GM12878 (cell line): ENCODE data around the gene PLP2. TPM values are rescaled to one million over a fixed set of nuclear protein-coding genes. Genes with fewer than 3 reads are reported as not detected.

ENCODE experiments used
- ATAC-seq: fragments of 200-7000 bp; cut with Tn5 transposase; 3 replicates; pipeline ENCODE4 v1.9.1; 2020; ENCODE audit warnings: mild to moderate bottlenecking, moderate library complexity
- BruUV-seq: library from RNA; stranded (reverse); fragments of 400-500 nt; replicated peaks from 2 replicates; lab custom pipeline; 2021; lab: Mats Ljungman, UMichigan
- CTCF ChIA-PET: fragments of 300-600 bp; sonication (Branson Sonifier 250); formaldehyde crosslinking; extraction: SDS; loops from one replicate; lab custom pipeline; 2021; ENCODE audit warnings: inconsistent platforms; lab: Yijun Ruan, JAX
- POLR2A ChIA-PET: fragments of 350-600 bp; formaldehyde crosslinking; extraction: SDS; loops from one replicate; lab custom pipeline; 2021; ENCODE audit warnings: inconsistent platforms; lab: Charles Lee
- RAD21 ChIA-PET: fragments of 300-600 bp; sonication (Branson Sonifier 250); formaldehyde crosslinking; loops from one replicate; lab custom pipeline; 2023; ENCODE audit warnings: antibody characterized with exemption; ENCODE audit not compliant: unreplicated experiment; lab: Charles Lee
- SMC1A ChIA-PET: fragments of 300-600 bp; sonication (Branson Sonifier 250); formaldehyde crosslinking; loops from one replicate; lab custom pipeline; 2023; ENCODE audit not compliant: unreplicated experiment, uncharacterized antibody; lab: Charles Lee
- DNase-seq: peaks from one replicate; pipeline ENCODE4 v3.0.0-alpha.2; 2011; ENCODE audit warnings: low read depth, low spot score
- FAIRE-seq: peaks from 3 replicates; lab custom pipeline; 2011; peaks lifted over from hg19 to GRCh38; lab: Jason Lieb, UNC
- H2AFZ ChIP-seq: 2 replicates; pipeline ENCODE4 v1.6.0; 2011; ENCODE audit warnings: low read depth, low read length, control low read depth; ENCODE audit not compliant: control insufficient read depth
- H3K27ac ChIP-seq: 2 replicates; pipeline ENCODE4 v1.5.1; 2011; ENCODE audit warnings: control low read depth; ENCODE audit not compliant: control insufficient read depth, insufficient read depth
- H3K27me3 ChIP-seq, 2 experiments: replicated peaks in 1 of 2; 2 replicates each; pipeline versions ENCODE4 v1.6.0 to v1.6.1; 2011; ENCODE audit warnings: low read length in 1 of 2; ENCODE audit not compliant: control insufficient read depth in 2 of 2, insufficient read depth in 2 of 2
- H3K36me3 ChIP-seq, 2 experiments: 2 replicates each; pipeline ENCODE4 v1.5.1; 2011; ENCODE audit warnings: low read length in 1 of 2; ENCODE audit not compliant: control insufficient read depth in 2 of 2, insufficient read depth in 2 of 2
- H3K4me1 ChIP-seq: 2 replicates; pipeline ENCODE4 v1.6.1; 2011; ENCODE audit warnings: mild to moderate bottlenecking, low read length, moderate library complexity, mixed read lengths; ENCODE audit not compliant: control insufficient read depth, insufficient read depth
- H3K4me2 ChIP-seq: 2 replicates; pipeline ENCODE4 v1.6.0; 2011; ENCODE audit warnings: control low read depth; ENCODE audit not compliant: control insufficient read depth, insufficient read depth
- H3K4me3 ChIP-seq: fragments of 200-600 bp; sonication (generic); 2 replicates; pipeline ENCODE4 v1.5.1; 2016
- H3K79me2 ChIP-seq: 2 replicates; pipeline ENCODE4 v1.6.0; 2011; ENCODE audit warnings: low read length; ENCODE audit not compliant: control insufficient read depth, insufficient read depth
- H3K9ac ChIP-seq: 2 replicates; pipeline ENCODE4 v1.8.0; 2011; ENCODE audit warnings: low read length, control low read depth, mixed read lengths; ENCODE audit not compliant: control insufficient read depth, insufficient read depth
- H3K9me3 ChIP-seq: replicated peaks from 3 replicates; pipeline ENCODE4 v1.5.1; 2011; ENCODE audit warnings: mild to moderate bottlenecking, low read length; ENCODE audit not compliant: control insufficient read depth, insufficient read depth
- H4K20me1 ChIP-seq: 2 replicates; pipeline ENCODE4 v1.6.0; 2011; ENCODE audit not compliant: control insufficient read depth, insufficient read depth
- BHLHE40 ChIP-seq, 2 experiments: fragments of 450-650 bp in 1 of 2; IDR thresholded peaks; 2 replicates each; pipeline ENCODE4 v1.6.1; 2011 to 2017; ENCODE audit warnings: low read depth in 2 of 2, borderline replicate concordance in 1 of 2, improper control_type of control experiment in 1 of 2, low read length in 1 of 2, mild to moderate bottlenecking in 1 of 2
- CREM ChIP-seq: IDR thresholded peaks from 2 replicates; pipeline ENCODE4 v1.6.1; 2014; ENCODE audit warnings: antibody characterized with exemption, low read depth
- FOS ChIP-seq: IDR thresholded peaks from 3 replicates; pipeline ENCODE4 v1.6.1; 2011; ENCODE audit warnings: borderline replicate concordance; ENCODE audit not compliant: insufficient read length; ENCODE audit errors: extremely low read depth
- GATAD2B ChIP-seq: fragments of 450-650 bp; conservative IDR thresholded peaks from 2 replicates; pipeline ENCODE4 v1.6.1; 2017; ENCODE audit warnings: low read depth, mild to moderate bottlenecking, moderate library complexity
- ZZZ3 ChIP-seq: IDR thresholded peaks from 2 replicates; pipeline ENCODE4 v1.6.1; 2011; ENCODE audit warnings: low read depth; ENCODE audit not compliant: control insufficient read depth, insufficient read length
- WGBS: methylation state at CpG from one replicate; pipeline ENCODE4 v1.1.6; 2016; ENCODE audit warnings: low lambda C conversion rate; ENCODE audit not compliant: insufficient replicate concordance, insufficient coverage; ENCODE audit errors: missing lambda C conversion rate; 5-methylcytosine and 5-hydroxymethylcytosine counted together
- in situ Hi-C: fragments of 300-500 bp; cut with MboI; formaldehyde crosslinking; loops from 9 replicates; pipeline ENCODE4 v1.14.3; 2018; ENCODE audit warnings: mixed read lengths
- intact Hi-C: fragments of 100-400 bp; cut with micrococcal nuclease; formaldehyde crosslinking; loops from one replicate; pipeline ENCODE4 v1.14.2; 2022; ENCODE audit not compliant: unreplicated experiment
- polyA plus RNA-seq, 11 experiments: library from polyadenylated mRNA; depleted of rRNA in 4 of 11; unstranded in 6 of 11; stranded (reverse) in 5 of 11; fragments of >200 nt; fragmentation: Nextera tagmentation in 4 of 11; fragmentation: Illumina TruSeq in 1 of 11; extraction: Ambion mirVana in 4 of 11; extraction: Trizol in 1 of 11; gene quantifications; 1 replicate in 1 of 11; 2 replicates in 10 of 11; pipeline versions ENCODE4 v1.2.1 to v1.2.3, GENCODE V29; 2011 to 2016; ENCODE audit warnings: inconsistent platforms in 2 of 11, missing spikeins in 2 of 11, low read depth in 1 of 11
- total RNA-seq, 4 experiments: library from RNA; depleted of rRNA in 3 of 4; stranded (reverse); fragments of >200 nt in 3 of 4; fragmentation: Illumina TruSeq in 1 of 4; extraction: Trizol in 1 of 4; gene quantifications; 2 replicates each; pipeline versions ENCODE4 v1.2.1 to v1.2.3, GENCODE V29; 2013 to 2021
- TF ChIP-seq, protein P1 (sequence below): fragments of 450-650 bp; formaldehyde crosslinking; IDR thresholded peaks from 2 replicates; pipeline ENCODE4 v1.4.0; 2022; ENCODE audit warnings: mild to moderate bottlenecking, moderate library complexity

Gene PLP2
- total and polyA plus RNA-seq, 10 of the 15 experiments (the other 5 are each of a cell fraction or from before 2014, with no cell fraction given) = 56.6 to 177 (median 99.3) TPM

DNA sequence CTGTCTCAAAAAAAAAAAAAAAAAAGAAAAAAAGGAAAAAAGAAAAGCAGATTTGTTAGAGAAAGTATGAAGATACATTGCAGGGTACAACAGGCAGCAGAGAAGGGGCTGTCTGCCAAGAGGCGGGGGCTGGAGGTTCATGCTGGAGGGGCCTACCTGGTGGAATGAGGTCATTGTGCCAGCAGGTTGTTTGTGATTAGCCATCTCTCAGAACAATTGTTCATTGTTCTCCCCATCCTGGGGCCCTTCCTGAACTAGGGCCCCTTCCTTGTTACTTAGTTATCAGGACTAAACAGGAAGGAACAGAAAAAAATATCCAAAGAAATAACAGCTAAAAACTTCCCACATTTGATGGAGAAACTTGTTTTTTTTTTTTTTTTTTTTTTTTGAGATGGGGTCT is 34.2 kb upstream of the PLP2 start:
- Histone ChIP-seq H4K20me1 (no peaks in the 10 kb centered on the region), H2AFZ (no peak overlapping the region)
- TF ChIP-seq GATAD2B (no peak), ZZZ3 (no peak), BHLHE40 (IDR thresholded peaks at IDR 0.05; ENCODE audit: borderline replicate concordance in 1 of 2, low read depth in 2 of 2, low read length in 1 of 2) (no peak), CREM (no peak), FOS (no peak)
- TF ChIP-seq, protein P1, sequence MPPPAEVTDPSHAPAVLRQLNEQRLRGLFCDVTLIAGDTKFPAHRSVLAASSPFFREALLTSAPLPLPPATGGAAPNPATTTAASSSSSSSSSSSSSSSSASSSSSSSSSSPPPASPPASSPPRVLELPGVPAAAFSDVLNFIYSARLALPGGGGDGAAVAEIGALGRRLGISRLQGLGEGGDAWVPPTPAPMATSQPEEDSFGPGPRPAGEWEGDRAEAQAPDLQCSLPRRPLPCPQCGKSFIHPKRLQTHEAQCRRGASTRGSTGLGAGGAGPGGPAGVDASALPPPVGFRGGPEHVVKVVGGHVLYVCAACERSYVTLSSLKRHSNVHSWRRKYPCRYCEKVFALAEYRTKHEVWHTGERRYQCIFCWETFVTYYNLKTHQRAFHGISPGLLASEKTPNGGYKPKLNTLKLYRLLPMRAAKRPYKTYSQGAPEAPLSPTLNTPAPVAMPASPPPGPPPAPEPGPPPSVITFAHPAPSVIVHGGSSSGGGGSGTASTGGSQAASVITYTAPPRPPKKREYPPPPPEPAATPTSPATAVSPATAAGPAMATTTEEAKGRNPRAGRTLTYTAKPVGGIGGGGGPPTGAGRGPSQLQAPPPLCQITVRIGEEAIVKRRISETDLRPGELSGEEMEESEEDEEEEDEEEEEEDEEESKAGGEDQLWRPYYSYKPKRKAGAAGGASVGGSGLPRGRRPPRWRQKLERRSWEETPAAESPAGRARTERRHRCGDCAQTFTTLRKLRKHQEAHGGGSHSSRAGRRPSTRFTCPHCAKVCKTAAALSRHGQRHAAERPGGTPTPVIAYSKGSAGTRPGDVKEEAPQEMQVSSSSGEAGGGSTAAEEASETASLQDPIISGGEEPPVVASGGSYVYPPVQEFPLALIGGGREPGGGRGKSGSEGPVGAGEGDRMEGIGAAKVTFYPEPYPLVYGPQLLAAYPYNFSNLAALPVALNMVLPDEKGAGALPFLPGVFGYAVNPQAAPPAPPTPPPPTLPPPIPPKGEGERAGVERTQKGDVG (CRISPR knock-in tag) = no peak
- TF ChIP-seq, all 136 proteins: peak for 0
- Histone ChIP-seq H3K79me2 (no peaks in the 10 kb centered on the region), H3K27ac (no peak overlapping the region), H3K4me2 (no peak overlapping the region), H3K36me3 (no peaks in the 10 kb centered on the region), H3K9me3 (no peaks in the 10 kb centered on the region; the same call in 2 of the 3 replicates), H3K27me3 (no peaks in the 10 kb centered on the region), H3K4me1 (no peaks in the 10 kb centered on the region), H3K9ac (no peak overlapping the region), H3K4me3 (no peak overlapping the region)
- 67% methylated on average over 1 of the region's 1 CpG for WGBS
- no peak for FAIRE-seq
- in situ Hi-C loops = no loop called here
- CTCF ChIA-PET = interaction anchor here (1.8 kb wide), 1 partner anchor 55 kb away, joined by 5 read pairs; no protein-coding TSS in a partner anchor
- intact Hi-C loops = no loop called here
- SMC1A ChIA-PET = interaction anchor here (1.0 kb wide), 1 partner anchor 10 kb away, joined by 3 read pairs; no protein-coding TSS in a partner anchor
- no peak for DNase-seq
- ATAC-seq = no peak
- no TSS peak for BruUV-seq
- POLR2A ChIA-PET = interaction anchor here (0.6 to 0.9 kb wide), 4 partner anchors 13 to 26 kb away, joined by 3 to 6 read pairs (median 3); no protein-coding TSS in a partner anchor
- RAD21 ChIA-PET = no interaction called here
